Esophagus squamous epithelium (tissue), 4 donors: ENCODE data around the gene FURIN.

Experiments used
- POLR2A ChIP-seq, 4 donors: fragments of 450-650 bp; IDR thresholded peaks; one replicate each; pipeline ENCODE4 v1.6.1; 2017; ENCODE audit warnings: antibody characterized with exemption in 4 of 4, mild to moderate bottlenecking in 4 of 4, moderate library complexity in 3 of 4
- TF ChIP-seq, protein P1 (sequence below), 6 experiments: fragments of 450-650 bp in 4 of 6; fragments of 200-600 bp in 2 of 6; sonication (generic) in 2 of 6; IDR thresholded peaks; one replicate each; pipeline ENCODE4 v1.5.1; 2016 to 2019; ENCODE audit warnings: antibody characterized with exemption in 6 of 6, mild to moderate bottlenecking in 4 of 6, moderate library complexity in 4 of 6

DNA sequence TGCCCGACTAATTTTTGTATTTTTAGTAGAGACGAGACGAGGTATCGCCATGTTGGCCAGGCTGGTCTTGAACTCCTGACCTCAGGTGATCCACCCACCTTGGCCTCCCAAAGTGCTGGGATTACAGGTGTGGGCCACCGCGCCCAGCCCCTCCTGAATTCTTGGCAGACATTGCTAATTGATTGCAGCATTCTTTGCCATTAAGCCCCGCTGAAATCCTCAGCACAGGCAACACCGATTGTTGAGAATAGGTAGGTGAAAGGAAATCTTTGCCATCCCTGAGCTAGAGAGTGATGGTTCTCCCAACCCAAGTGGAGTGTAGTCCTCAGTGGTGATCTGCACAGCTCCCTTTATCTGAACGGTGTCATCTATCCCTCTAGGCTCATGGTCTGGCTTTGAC is 36.4 kb downstream of the FURIN start:
- no peak for TF ChIP-seq POLR2A (IDR thresholded peaks at IDR 0.05)
- TF ChIP-seq, protein P1, sequence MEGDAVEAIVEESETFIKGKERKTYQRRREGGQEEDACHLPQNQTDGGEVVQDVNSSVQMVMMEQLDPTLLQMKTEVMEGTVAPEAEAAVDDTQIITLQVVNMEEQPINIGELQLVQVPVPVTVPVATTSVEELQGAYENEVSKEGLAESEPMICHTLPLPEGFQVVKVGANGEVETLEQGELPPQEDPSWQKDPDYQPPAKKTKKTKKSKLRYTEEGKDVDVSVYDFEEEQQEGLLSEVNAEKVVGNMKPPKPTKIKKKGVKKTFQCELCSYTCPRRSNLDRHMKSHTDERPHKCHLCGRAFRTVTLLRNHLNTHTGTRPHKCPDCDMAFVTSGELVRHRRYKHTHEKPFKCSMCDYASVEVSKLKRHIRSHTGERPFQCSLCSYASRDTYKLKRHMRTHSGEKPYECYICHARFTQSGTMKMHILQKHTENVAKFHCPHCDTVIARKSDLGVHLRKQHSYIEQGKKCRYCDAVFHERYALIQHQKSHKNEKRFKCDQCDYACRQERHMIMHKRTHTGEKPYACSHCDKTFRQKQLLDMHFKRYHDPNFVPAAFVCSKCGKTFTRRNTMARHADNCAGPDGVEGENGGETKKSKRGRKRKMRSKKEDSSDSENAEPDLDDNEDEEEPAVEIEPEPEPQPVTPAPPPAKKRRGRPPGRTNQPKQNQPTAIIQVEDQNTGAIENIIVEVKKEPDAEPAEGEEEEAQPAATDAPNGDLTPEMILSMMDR (IDR thresholded peaks at IDR 0.05), result no peak
